ENCODE measurements around the gene SSUH2.
"Not testable (repeated sequence)": the region's sequence is repeated elsewhere in the genome, so short reads cannot be mapped to it uniquely, and the experiment has no call there.

The SSUH2 gene

GRCh38 chr3:8644748-8645390 lies at the start of gene SSUH2:
Gene SSUH2 (minus strand): TSS chr3:8644798. CDS start chr3:8644758, 40 bp downstream.
- DNase-seq (ENCODE audit: low read depth in 2 of 2) = no peak

- not testable (repeated sequence) for DNase-seq (ENCODE audit: low read depth in 2 of 2)
Measured at GRCh38 chr3:8691295-8691694, 46.7 kb upstream of the SSUH2 start.

GRCh38 chr3:8684992-8685391 lies 40.4 kb upstream of the SSUH2 start:
- not testable (repeated sequence) for DNase-seq (ENCODE audit: low read depth in 2 of 2)

GRCh38 chr3:8682850-8683574 lies 38.4 kb upstream of the SSUH2 start:
- not testable (repeated sequence) for DNase-seq (ENCODE audit: low read depth in 2 of 2)

- not testable (repeated sequence) for DNase-seq (ENCODE audit: low read depth in 2 of 2)
Measured at GRCh38 chr3:8681881-8682538, 37.4 kb upstream of the SSUH2 start.

GRCh38 chr3:8681349-8681748 lies 36.8 kb upstream of the SSUH2 start:
- no peak for DNase-seq (ENCODE audit: low read depth in 2 of 2)

GRCh38 chr3:8679817-8680553 lies 35.4 kb upstream of the SSUH2 start:
- not testable (repeated sequence) for DNase-seq (ENCODE audit: low read depth in 2 of 2)

- no peak for DNase-seq (ENCODE audit: low read depth in 2 of 2)
Measured at GRCh38 chr3:8678751-8679150, 34.2 kb upstream of the SSUH2 start.

- DNase-seq (ENCODE audit: low read depth in 2 of 2) = not testable (repeated sequence)
Measured at GRCh38 chr3:8677258-8677657, 32.7 kb upstream of the SSUH2 start.

GRCh38 chr3:8675591-8675990 lies 31.0 kb upstream of the SSUH2 start:
- DNase-seq (ENCODE audit: low read depth in 2 of 2) = not testable (repeated sequence)

- no peak for DNase-seq (ENCODE audit: low read depth in 2 of 2)
Measured at GRCh38 chr3:8673083-8673737, 28.6 kb upstream of the SSUH2 start.

GRCh38 chr3:8669019-8669418 lies 24.4 kb upstream of the SSUH2 start:
- DNase-seq (ENCODE audit: low read depth in 2 of 2) = no peak

- no peak for DNase-seq (ENCODE audit: low read depth in 2 of 2)
Measured at GRCh38 chr3:8668216-8668615, 23.6 kb upstream of the SSUH2 start.

- DNase-seq (ENCODE audit: low read depth in 2 of 2) = no peak
Measured at GRCh38 chr3:8667463-8668091, 23.0 kb upstream of the SSUH2 start.

- no peak for DNase-seq (ENCODE audit: low read depth in 2 of 2)
Measured at GRCh38 chr3:8665407-8665896, 20.9 kb upstream of the SSUH2 start.

GRCh38 chr3:8663177-8664061 lies 18.8 kb upstream of the SSUH2 start:
- no peak for DNase-seq (ENCODE audit: low read depth in 2 of 2)

GRCh38 chr3:8662594-8662993 lies 18.0 kb upstream of the SSUH2 start:
- no peak for DNase-seq (ENCODE audit: low read depth in 2 of 2)

- no peak for DNase-seq (ENCODE audit: low read depth in 2 of 2)
Measured at GRCh38 chr3:8660175-8661118, 15.8 kb upstream of the SSUH2 start.

- DNase-seq (ENCODE audit: low read depth in 2 of 2) = no peak
Measured at GRCh38 chr3:8659242-8659641, 14.6 kb upstream of the SSUH2 start.

Data from activated CD8-positive, alpha-beta memory T cell treated with anti-CD3 and anti-CD28 coated beads for 4 hours (primary cell).